Ovary (tissue), 9 donors: ENCODE data around the gene OTUD6A. TPM values are rescaled to one million over a fixed set of nuclear protein-coding genes. Genes with fewer than 3 reads are reported as not detected.

Experiments used
- DNase-seq, 5 donors: peaks; one replicate each; pipeline ENCODE4 v3.0.0-alpha.2; 2019 to 2020
- H3K27ac ChIP-seq, 2 donors: fragments of 200-600 bp; one replicate each; pipeline versions ENCODE4 v1.5.1 to v1.8.0; 2019 to 2022
- H3K27me3 ChIP-seq: fragments of 200-600 bp; one replicate; pipeline ENCODE4 v1.8.0; 2022
- H3K36me3 ChIP-seq: fragments of 200-600 bp; sonication (generic); one replicate; pipeline ENCODE4 v1.5.1; 2019
- H3K4me1 ChIP-seq: one replicate; pipeline ENCODE4 v1.8.1; 2013; ENCODE audit warnings: mild to moderate bottlenecking, moderate library complexity; ENCODE audit not compliant: insufficient read depth
- H3K4me3 ChIP-seq: fragments of 200-600 bp; sonication (generic); one replicate; pipeline ENCODE4 v1.5.1; 2017
- H3K9me3 ChIP-seq, 2 donors: fragments of 200-600 bp in 1 of 2; sonication (generic) in 1 of 2; one replicate each; pipeline versions ENCODE4 v1.5.1 to v1.8.1; 2013 to 2019; ENCODE audit warnings: mild to moderate bottlenecking in 1 of 2, moderate library complexity in 1 of 2
- CTCF ChIP-seq, 3 donors: fragments of 450-650 bp in 2 of 3; fragments of 200-600 bp in 1 of 3; IDR thresholded peaks; one replicate each; pipeline versions ENCODE4 v1.5.1 to v1.8.0; 2016 to 2022; ENCODE audit warnings: antibody characterized with exemption in 3 of 3, mild to moderate bottlenecking in 1 of 3
- EP300 ChIP-seq: sonication (generic); formaldehyde crosslinking; IDR thresholded peaks from one replicate; pipeline ENCODE4 v1.6.1; 2017; ENCODE audit warnings: antibody characterized with exemption
- POLR2A ChIP-seq: fragments of 450-650 bp; IDR thresholded peaks from one replicate; pipeline ENCODE4 v1.6.1; 2017; ENCODE audit warnings: antibody characterized with exemption, mild to moderate bottlenecking, moderate library complexity
- WGBS, 3 donors: extraction: QIAGEN DNeasy Blood & Tissue Kit in 1 of 3; methylation state at CpG; one replicate each; pipeline versions ENCODE4 v1.1.5 to v1.1.7; 2013 to 2017; 5-methylcytosine and 5-hydroxymethylcytosine counted together
- intact Hi-C, 4 donors: fragments of 100-400 bp; cut with DNase I; formaldehyde crosslinking; loops; one replicate each; pipeline versions ENCODE4 v1.11.0 to v1.15.1; 2022 to 2023
- polyA plus RNA-seq, 2 donors: library from polyadenylated mRNA; stranded (reverse); fragments of 200-250 nt in 1 of 2; fragments of 350-450 nt in 1 of 2; fragmentation: Illumina TruSeq in 1 of 2; extraction: RNeasy Lipid Tissue Mini Kit (QIAGEN cat#74804) in 1 of 2; gene quantifications; one replicate each; pipeline ENCODE4 v1.2.3, GENCODE V29; 2013 to 2014
- total RNA-seq, 7 donors: library from RNA; depleted of rRNA in 2 of 7; stranded (reverse); fragments of >200 nt in 2 of 7; fragmentation: NEBNext Ultra II Directional in 3 of 7; extraction: Animal tissue kit (Norgen Biotek cat#: 25700) in 3 of 7; gene quantifications; one replicate each; pipeline versions ENCODE4 v1.1.0 to v1.2.4, GENCODE V29; 2016 to 2023
- donor health status: DM: no; HTN: no; CAD: no; lungs with moderate emphysema.
- donor health status: DM: no; HTN: no; CAD: no.
- donor health status: Bipolar disorder and iron deficiency.
- donor health status: DM: yes; HTN: yes; CAD: no.
- donor health status: DM: no; HTN: no; CAD: no.
- donor health status: DM: yes; HTN: yes; CAD: no.

OTUD6A gene
- total and polyA plus RNA-seq, 9 donors = not detected

DNA sequence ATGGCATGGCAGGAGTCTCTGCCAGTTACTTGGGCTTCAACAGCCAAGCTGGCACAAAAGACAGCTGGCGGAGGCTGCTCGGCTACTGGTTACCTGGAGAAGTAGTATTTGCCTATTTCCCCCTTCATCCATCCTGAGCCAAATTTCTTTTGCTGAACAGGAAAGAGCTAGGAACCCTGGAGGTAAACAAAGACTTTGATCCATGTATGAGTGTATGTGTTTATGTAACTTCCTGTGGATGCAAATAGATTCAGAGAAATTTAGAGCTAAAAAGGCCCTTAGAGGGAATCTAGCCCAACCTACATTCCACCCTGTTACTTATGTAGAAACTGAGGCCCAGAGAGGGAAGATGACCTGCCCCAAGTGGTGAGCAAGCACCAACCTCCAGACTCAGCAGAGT lies 23.7 kb upstream of the OTUD6A start:
- H3K36me3 ChIP-seq = no peaks in the 10 kb centered on the region
- H3K27ac ChIP-seq = no peak overlapping the region
- no peaks in the 10 kb centered on the region for H3K4me1 ChIP-seq
- H3K4me3 ChIP-seq = no peak overlapping the region
- 86 to 92% (median 90%) methylated on average over 2 of the region's 2 CpGs for WGBS, 3 donors
- DNase-seq = no peak
- TF ChIP-seq POLR2A (no peak), CTCF (IDR thresholded peaks at IDR 0.05) (no peak), EP300 (no peak)
- H3K27me3 ChIP-seq = no peaks in the 10 kb centered on the region
- intact Hi-C loops = no loop called here
- H3K9me3 ChIP-seq = no peaks in the 10 kb centered on the region

DNA sequence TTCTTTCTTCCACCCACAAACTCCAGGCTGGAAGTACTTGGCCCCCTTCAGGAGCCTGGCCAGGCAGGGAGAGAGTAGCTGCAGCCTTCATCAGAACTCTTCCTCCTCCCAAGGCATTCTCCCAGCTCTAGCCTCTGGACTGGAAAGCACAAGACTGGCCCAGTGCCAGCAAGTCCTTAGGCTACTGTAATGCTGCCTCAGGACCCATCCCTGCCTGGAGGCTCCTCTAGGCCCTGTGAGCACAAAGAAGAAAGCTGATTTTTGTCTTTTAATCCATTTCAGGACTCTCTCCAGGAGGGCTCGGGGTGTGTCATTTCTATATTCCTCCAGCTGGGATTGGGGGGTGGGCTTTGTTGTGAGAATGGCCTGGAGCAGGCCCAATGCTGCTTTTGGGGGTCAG lies 23.3 kb upstream of the OTUD6A start:
- DNase-seq = no peak
- intact Hi-C loops = no loop called here
- WGBS, 3 donors = 69 to 71% (median 71%) methylated on average over 1 of the region's 1 CpG
- TF ChIP-seq CTCF (IDR thresholded peaks at IDR 0.05) (no peak), EP300 (no peak), POLR2A (no peak)
- Histone ChIP-seq H3K27ac (no peak overlapping the region), H3K27me3 (no peaks in the 10 kb centered on the region), H3K4me1 (no peaks in the 10 kb centered on the region), H3K9me3 (no peaks in the 10 kb centered on the region), H3K4me3 (no peak overlapping the region), H3K36me3 (no peaks in the 10 kb centered on the region)

GRCh38 chrX:70039758-70040157 lies 22.5 kb upstream of the OTUD6A start:
- H3K4me3 ChIP-seq = no peak overlapping the region
- H3K27me3 ChIP-seq = no peaks in the 10 kb centered on the region
- H3K27ac ChIP-seq = no peak overlapping the region
- no peaks in the 10 kb centered on the region for H3K9me3 ChIP-seq
- H3K4me1 ChIP-seq = no peaks in the 10 kb centered on the region
- TF ChIP-seq CTCF (IDR thresholded peaks at IDR 0.05) = no peak
- no peak for TF ChIP-seq POLR2A
- TF ChIP-seq EP300 = no peak
- WGBS, 3 donors = 78 to 83% (median 81%) methylated on average over 2 of the region's 2 CpGs
- H3K36me3 ChIP-seq = no peaks in the 10 kb centered on the region
- intact Hi-C loops = no loop called here
- DNase-seq = no peak

DNA sequence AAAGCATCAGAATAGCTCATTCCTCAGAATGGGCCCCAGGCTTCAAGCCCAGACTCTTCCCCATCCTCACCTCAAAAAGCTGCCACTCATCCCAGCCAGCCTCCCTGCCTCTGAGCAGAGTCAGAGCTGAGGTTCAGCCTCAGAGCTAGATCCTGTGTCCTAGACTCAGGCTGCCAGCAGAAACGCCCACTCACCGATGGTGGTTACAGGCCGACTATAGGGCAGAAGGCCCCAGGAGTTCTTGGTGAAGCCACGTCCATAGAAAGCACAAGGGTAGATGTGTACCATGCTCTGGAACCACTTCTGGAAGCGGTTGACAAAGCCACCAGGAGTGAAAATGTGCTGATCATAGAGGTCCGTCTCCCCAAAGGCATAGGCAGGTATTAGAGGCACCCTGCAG lies 20.3 kb upstream of the OTUD6A start:
- Histone ChIP-seq H3K4me3 (no peak overlapping the region), H3K27ac (no peak overlapping the region), H3K36me3 (no peaks in the 10 kb centered on the region), H3K9me3 (no peaks in the 10 kb centered on the region), H3K4me1 (no peaks in the 10 kb centered on the region), H3K27me3 (no peaks in the 10 kb centered on the region)
- WGBS, 3 donors = 69 to 90% (median 74%) methylated on average over 6 of the region's 6 CpGs
- DNase-seq = no peak
- intact Hi-C loops = no loop called here
- TF ChIP-seq CTCF (IDR thresholded peaks at IDR 0.05) (no peak), EP300 (no peak), POLR2A (no peak)
